ENCODE measurements around the gene FBXL14. TPM values are rescaled to one million over a fixed set of nuclear protein-coding genes. Genes with fewer than 3 reads are reported as not detected.
A peak's percentile ranks its signal among the peaks of the same experiment; 100 is the strongest.

The FBXL14 gene
- total and polyA plus RNA-seq, 4 donors, result 0.67 to 7.5 (median 4.9) TPM

- no peak for TF ChIP-seq JUND (IDR thresholded peaks at IDR 0.05)
Observed at GRCh38 chr12:1592444-1593173, 1.8 kb downstream of the FBXL14 start (continued).

DNA sequence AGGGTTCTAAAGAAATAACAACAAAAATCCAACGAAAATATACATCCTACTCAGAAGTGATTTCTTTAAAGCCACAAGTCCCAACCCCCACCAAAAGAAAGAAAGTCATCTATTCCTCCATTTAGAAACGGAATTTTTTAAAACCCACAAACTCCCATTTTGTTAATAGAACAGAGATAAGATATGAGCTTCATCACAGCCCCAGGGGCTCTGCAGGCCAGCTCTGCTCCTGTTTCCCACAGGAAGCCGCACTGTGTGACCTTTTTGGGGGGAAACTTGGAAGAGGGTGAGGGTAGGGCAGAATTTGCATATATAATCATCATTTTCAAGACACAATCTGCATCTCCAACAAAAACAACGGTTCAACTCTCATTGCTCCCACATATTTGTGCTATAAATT, 2.8 kb downstream of the FBXL14 start:
- peaks cover 7 to 51% (median 37%) of the 10 kb centered on the region in 4 donors for H3K4me1 ChIP-seq (ENCODE audit: control insufficient read depth in 4 of 4, insufficient read depth in 4 of 4, low read length in 3 of 4)
- H3K4me3 ChIP-seq (ENCODE audit: low read depth in 1 of 3, low read length in 3 of 3), result peak overlapping the region in 1 of 3 donors; percentile 18
- H3K27me3 ChIP-seq (ENCODE audit: control insufficient read depth in 4 of 4, insufficient read depth in 4 of 4, low read length in 3 of 4), result no peaks in the 10 kb centered on the region
- TF ChIP-seq GABPA (IDR thresholded peaks at IDR 0.05 in 1 of 2, conservative IDR thresholded peaks at IDR 0.05 in 1 of 2), result no peak
- TF ChIP-seq TAF1 (conservative IDR thresholded peaks at IDR 0.05), result no peak
- TF ChIP-seq REST (IDR thresholded peaks at IDR 0.05), result no peak
- TF ChIP-seq, protein P1, sequence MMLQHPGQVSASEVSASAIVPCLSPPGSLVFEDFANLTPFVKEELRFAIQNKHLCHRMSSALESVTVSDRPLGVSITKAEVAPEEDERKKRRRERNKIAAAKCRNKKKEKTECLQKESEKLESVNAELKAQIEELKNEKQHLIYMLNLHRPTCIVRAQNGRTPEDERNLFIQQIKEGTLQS (IDR thresholded peaks at IDR 0.05), result no peak
- TF ChIP-seq NR2F2 (IDR thresholded peaks at IDR 0.05), result peak; percentile 38
- TF ChIP-seq RXRA (IDR thresholded peaks at IDR 0.05), result no peak
- TF ChIP-seq RAD21 (IDR thresholded peaks at IDR 0.05), result no peak
- TF ChIP-seq FOXA1 (IDR thresholded peaks at IDR 0.05), result no peak
- no peak for TF ChIP-seq EGR1 (IDR thresholded peaks at IDR 0.05; ENCODE audit: low read depth in 2 of 2)
- peak overlapping the region in 1 of 2 donors; percentile 6 for H3K27ac ChIP-seq (ENCODE audit: low read depth in 1 of 2, low read length in 2 of 2)
- peak overlapping the region; percentile 63 for H3K9ac ChIP-seq (ENCODE audit: low read depth in 1 of 2, low read length in 2 of 2)
- H3K9me3 ChIP-seq (ENCODE audit: control insufficient read depth in 4 of 4, low read length in 3 of 4), result no peaks in the 10 kb centered on the region
- H3K36me3 ChIP-seq (ENCODE audit: control insufficient read depth in 4 of 4, insufficient read depth in 3 of 4, low read depth in 1 of 4, low read length in 3 of 4), result no peaks in the 10 kb centered on the region
- no peak for DNase-seq (ENCODE audit: low spot score)
- WGBS, result 41% methylated on average over 4 of the region's 4 CpGs

- DNase-seq (ENCODE audit: low spot score), result no peak
- WGBS, result 35% methylated on average over 3 of the region's 3 CpGs
- Histone ChIP-seq H3K9ac (ENCODE audit: low read depth in 1 of 2, low read length in 2 of 2) (no peak overlapping the region), H3K36me3 (ENCODE audit: control insufficient read depth in 4 of 4, insufficient read depth in 3 of 4, low read depth in 1 of 4, low read length in 3 of 4) (no peaks in the 10 kb centered on the region), H3K9me3 (ENCODE audit: control insufficient read depth in 4 of 4, low read length in 3 of 4) (no peaks in the 10 kb centered on the region), H3K4me3 (ENCODE audit: low read depth in 1 of 3, low read length in 3 of 3) (no peak overlapping the region), H3K27ac (ENCODE audit: low read depth in 1 of 2, low read length in 2 of 2) (peak overlapping the region; percentile 18 to 71), H3K27me3 (ENCODE audit: control insufficient read depth in 4 of 4, insufficient read depth in 4 of 4, low read length in 3 of 4) (no peaks in the 10 kb centered on the region), H3K4me1 (ENCODE audit: control insufficient read depth in 4 of 4, insufficient read depth in 4 of 4, low read length in 3 of 4) (peaks cover 7 to 51% (median 37%) of the 10 kb centered on the region in 4 donors)
- TF ChIP-seq, protein P2, sequence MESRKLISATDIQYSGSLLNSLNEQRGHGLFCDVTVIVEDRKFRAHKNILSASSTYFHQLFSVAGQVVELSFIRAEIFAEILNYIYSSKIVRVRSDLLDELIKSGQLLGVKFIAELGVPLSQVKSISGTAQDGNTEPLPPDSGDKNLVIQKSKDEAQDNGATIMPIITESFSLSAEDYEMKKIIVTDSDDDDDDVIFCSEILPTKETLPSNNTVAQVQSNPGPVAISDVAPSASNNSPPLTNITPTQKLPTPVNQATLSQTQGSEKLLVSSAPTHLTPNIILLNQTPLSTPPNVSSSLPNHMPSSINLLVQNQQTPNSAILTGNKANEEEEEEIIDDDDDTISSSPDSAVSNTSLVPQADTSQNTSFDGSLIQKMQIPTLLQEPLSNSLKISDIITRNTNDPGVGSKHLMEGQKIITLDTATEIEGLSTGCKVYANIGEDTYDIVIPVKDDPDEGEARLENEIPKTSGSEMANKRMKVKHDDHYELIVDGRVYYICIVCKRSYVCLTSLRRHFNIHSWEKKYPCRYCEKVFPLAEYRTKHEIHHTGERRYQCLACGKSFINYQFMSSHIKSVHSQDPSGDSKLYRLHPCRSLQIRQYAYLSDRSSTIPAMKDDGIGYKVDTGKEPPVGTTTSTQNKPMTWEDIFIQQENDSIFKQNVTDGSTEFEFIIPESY (IDR thresholded peaks at IDR 0.05), result no peak
- TF ChIP-seq HNF4G (IDR thresholded peaks at IDR 0.05) (no peak), TAF1 (conservative IDR thresholded peaks at IDR 0.05) (no peak), HNF4A (conservative IDR thresholded peaks at IDR 0.05) (no peak), SP1 (IDR thresholded peaks at IDR 0.05) (no peak), REST (IDR thresholded peaks at IDR 0.05) (no peak), NR2F2 (IDR thresholded peaks at IDR 0.05) (no peak), JUND (IDR thresholded peaks at IDR 0.05) (no peak), RXRA (IDR thresholded peaks at IDR 0.05) (no peak), FOXA1 (IDR thresholded peaks at IDR 0.05) (no peak)
Observed at GRCh38 chr12:1591034-1591433, 3.3 kb downstream of the FBXL14 start.
